ENCODE data around the gene OPN1MW3. TPM values are rescaled to one million over a fixed set of nuclear protein-coding genes. Genes with fewer than 3 reads are reported as not detected.

OPN1MW3 gene
- total RNA-seq, 1 donor from 2014 or later, result not detected

DNA sequence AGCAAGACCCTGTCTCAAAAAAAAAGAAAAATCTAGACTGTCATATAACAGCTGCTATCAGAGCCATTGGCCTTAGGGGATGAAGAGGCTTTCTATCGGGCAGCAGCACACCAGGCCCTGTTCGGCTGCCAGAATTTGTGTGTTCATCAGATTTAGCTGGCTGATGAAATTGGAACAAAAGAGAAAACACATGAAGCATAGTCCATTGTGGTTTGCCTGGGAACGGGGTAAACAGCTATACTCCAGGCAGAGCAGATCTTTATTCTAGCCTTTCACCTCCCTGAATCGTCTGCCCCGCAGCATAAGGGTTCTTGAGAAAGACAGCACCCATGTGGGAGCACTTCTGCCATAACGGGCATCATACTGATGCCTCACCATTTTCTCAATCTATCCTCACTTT, 49.8 kb downstream of the OPN1MW3 start:
- DNase-seq, result no peak
- H3K27me3 ChIP-seq, result no peaks in the 10 kb centered on the region
- no peaks in the 10 kb centered on the region for H3K9me3 ChIP-seq
- H3K4me3 ChIP-seq, result no peak overlapping the region
- H3K4me1 ChIP-seq, result no peaks in the 10 kb centered on the region
- no peak for ATAC-seq
- intact Hi-C loops (cut with DNase I), result no loop called here
- TF ChIP-seq, protein P1, sequence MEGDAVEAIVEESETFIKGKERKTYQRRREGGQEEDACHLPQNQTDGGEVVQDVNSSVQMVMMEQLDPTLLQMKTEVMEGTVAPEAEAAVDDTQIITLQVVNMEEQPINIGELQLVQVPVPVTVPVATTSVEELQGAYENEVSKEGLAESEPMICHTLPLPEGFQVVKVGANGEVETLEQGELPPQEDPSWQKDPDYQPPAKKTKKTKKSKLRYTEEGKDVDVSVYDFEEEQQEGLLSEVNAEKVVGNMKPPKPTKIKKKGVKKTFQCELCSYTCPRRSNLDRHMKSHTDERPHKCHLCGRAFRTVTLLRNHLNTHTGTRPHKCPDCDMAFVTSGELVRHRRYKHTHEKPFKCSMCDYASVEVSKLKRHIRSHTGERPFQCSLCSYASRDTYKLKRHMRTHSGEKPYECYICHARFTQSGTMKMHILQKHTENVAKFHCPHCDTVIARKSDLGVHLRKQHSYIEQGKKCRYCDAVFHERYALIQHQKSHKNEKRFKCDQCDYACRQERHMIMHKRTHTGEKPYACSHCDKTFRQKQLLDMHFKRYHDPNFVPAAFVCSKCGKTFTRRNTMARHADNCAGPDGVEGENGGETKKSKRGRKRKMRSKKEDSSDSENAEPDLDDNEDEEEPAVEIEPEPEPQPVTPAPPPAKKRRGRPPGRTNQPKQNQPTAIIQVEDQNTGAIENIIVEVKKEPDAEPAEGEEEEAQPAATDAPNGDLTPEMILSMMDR (IDR thresholded peaks at IDR 0.05), result no peak
- H3K36me3 ChIP-seq, result no peaks in the 10 kb centered on the region
- H3K27ac ChIP-seq, result no peak overlapping the region

DNA sequence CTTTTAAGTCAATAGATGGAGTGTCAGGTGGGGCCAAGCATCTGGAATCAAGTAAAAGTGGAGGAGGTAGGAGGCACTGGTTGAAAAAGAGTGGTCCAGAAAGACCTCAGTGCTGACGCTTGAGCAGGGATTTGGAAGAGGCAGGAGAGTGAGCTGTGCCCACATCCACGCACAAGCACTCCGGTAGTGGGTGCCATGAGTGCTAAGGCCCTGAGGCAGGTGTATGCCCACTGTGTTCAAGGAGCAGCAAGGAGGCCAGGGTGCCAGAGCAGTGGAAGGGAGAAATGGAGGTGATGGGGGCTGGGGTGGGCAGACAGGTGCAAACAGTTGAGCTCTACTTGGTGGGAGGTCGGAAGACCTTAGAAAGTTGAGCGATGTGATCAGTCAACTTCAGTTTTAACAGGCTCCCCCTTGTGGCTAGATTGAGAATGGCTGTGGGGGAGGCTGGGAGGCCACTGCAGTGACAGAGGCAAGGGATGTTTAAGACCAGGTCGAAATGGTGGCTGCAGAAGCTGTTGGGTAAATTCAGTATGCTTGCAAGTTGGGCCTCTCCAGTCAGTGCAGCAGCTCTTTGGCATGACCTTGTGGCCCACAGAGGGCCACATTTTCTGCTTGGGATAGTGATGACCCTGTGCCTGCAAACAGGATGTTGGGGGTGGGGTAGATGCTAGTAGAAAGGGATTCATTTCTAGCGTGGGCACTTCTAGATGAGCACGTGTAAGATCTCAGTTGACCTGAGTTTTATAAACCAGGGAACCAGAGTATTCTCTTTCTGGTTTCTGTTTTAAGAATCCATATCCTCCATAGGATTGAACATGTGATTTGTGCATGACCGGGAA, 50.9 kb downstream of the OPN1MW3 start:
- H3K9me3 ChIP-seq, result no peaks in the 10 kb centered on the region
- no peak overlapping the region for H3K4me3 ChIP-seq
- no peaks in the 10 kb centered on the region for H3K36me3 ChIP-seq
- TF ChIP-seq, protein P1 (IDR thresholded peaks at IDR 0.05), result peak; percentile 76
- DNase-seq (peak; percentile 62), ATAC-seq (peak; percentile 86)
- no peaks in the 10 kb centered on the region for H3K4me1 ChIP-seq
- no peak overlapping the region for H3K27ac ChIP-seq
- intact Hi-C loops (cut with DNase I), result no loop called here
- no peaks in the 10 kb centered on the region for H3K27me3 ChIP-seq

DNA sequence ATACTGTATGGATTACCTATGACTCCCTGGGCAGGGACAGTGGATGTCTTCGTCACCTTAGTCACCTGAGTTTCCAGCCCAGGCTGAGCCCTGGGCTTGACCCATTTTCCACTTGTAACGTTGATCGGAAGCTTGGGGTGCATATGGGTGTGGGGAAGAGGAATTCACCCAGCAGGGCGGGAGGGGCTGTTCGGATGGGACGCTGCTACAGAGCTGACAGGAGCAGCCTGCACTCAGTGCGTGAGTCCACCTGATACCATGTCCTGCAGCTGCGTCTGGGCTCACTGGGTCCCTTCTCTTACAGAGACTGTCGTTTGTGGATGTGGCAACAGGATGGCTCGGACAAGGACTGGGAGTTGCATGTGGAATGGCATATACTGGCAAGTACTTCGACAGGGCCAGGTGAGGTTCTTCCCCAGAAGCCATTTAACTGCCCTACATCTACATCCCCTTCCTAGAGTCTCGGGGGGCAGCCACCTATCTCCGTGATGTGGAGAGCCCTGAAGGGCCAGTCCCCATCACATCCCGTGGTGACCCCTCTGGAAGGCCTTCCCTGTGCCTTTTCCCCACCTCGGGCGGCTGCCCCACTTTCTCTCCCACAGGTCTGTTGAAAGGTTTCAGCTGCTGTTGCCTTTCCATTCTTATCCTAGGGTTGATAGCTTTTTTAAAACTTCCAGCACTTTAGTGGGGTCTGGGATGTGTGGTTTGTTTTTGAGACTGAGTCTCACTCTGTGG, 51.8 kb downstream of the OPN1MW3 start:
- ATAC-seq, result no peak
- TF ChIP-seq, protein P1 (IDR thresholded peaks at IDR 0.05), result no peak

DNA sequence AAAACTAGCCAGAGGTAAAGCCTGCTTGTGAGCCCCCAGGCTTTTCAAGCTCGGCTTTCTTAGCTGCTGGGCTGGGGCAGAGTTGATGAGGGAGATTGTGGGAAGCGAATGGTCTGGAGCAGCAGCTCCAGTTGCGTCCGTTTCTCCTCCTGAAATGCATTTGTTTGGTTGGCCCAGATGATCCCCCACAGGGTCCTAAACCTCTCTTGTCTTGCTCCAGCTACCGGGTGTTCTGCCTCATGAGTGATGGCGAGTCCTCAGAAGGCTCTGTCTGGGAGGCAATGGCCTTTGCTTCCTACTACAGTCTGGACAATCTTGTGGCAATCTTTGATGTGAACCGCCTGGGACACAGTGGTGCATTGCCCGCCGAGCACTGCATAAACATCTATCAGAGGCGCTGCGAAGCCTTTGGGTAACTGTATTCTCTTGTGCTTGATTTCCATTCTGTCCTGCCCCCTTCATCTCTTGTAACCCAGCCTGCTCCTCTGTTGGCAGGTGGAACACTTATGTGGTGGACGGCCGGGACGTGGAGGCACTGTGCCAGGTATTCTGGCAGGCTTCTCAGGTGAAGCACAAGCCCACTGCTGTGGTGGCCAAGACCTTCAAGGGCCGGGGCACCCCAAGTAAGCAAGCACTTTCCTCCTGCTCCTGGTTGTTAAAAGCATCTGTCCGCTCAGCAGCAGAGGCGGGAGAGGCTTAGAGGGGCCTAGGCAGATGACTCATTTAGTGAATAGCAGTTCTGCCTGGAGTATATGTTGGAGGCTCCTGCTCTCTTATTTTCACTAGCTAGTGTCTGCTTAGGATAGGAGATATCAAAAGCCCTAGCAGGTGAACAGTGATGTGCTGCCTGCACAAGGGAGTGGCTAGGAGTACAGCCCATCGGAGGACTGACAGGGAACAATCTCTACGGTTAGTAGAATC, 53.5 kb downstream of the OPN1MW3 start:
- H3K27me3 ChIP-seq, result no peaks in the 10 kb centered on the region
- DNase-seq (no peak), ATAC-seq (no peak)
- H3K4me1 ChIP-seq, result no peaks in the 10 kb centered on the region
- no peaks in the 10 kb centered on the region for H3K9me3 ChIP-seq
- no peaks in the 10 kb centered on the region for H3K36me3 ChIP-seq
- intact Hi-C loops (cut with DNase I), result no loop called here
- no peak overlapping the region for H3K4me3 ChIP-seq
- no peak overlapping the region for H3K27ac ChIP-seq
- TF ChIP-seq, protein P1 (IDR thresholded peaks at IDR 0.05), result no peak

More for the DNA sequence above, 51.8 kb downstream of the OPN1MW3 start:
- no peaks in the 10 kb centered on the region for H3K27me3 ChIP-seq
- H3K4me1 ChIP-seq, result no peaks in the 10 kb centered on the region
- DNase-seq, result no peak
- no peak overlapping the region for H3K27ac ChIP-seq
- no peaks in the 10 kb centered on the region for H3K9me3 ChIP-seq
- no peak overlapping the region for H3K4me3 ChIP-seq
- no peaks in the 10 kb centered on the region for H3K36me3 ChIP-seq
- intact Hi-C loops (cut with DNase I), result no loop called here

DNA sequence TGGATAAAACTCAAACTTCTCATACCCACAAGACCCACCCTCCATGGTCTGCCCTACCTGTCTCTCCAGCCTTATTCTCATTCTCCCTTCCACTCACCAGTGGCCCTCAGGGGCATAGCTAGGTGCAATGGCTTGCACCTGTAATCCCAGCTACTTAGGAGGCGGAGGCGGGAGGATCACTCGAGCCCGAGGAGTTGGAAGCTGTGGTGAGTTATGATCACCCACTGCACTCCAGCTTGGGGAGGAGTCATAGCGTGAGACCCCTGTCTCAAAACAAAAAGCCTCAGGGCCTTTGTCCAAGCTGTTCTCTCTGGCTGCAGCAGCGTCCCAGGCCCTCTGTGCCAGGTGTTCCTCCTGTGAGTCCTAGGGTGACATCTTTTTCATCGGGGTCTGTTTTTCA, 54.7 kb downstream of the OPN1MW3 start:
- Histone ChIP-seq H3K9me3 (no peaks in the 10 kb centered on the region), H3K27me3 (no peaks in the 10 kb centered on the region), H3K4me3 (no peak overlapping the region), H3K27ac (no peak overlapping the region), H3K36me3 (no peaks in the 10 kb centered on the region), H3K4me1 (no peaks in the 10 kb centered on the region)
- DNase-seq (no peak), ATAC-seq (no peak)
- TF ChIP-seq, protein P1 (IDR thresholded peaks at IDR 0.05), result no peak
- intact Hi-C loops (cut with DNase I), result no loop called here
